ENCODE results near the gene ATP10B. TPM values are rescaled to one million over a fixed set of nuclear protein-coding genes. Genes with fewer than 3 reads are reported as not detected.
"Not testable (repeated sequence)": the region's sequence is repeated elsewhere in the genome, so short reads cannot be mapped to it uniquely, and the experiment has no call there.

ATP10B gene
- total RNA-seq, 1 experiment from 2014 or later: not detected

DNA sequence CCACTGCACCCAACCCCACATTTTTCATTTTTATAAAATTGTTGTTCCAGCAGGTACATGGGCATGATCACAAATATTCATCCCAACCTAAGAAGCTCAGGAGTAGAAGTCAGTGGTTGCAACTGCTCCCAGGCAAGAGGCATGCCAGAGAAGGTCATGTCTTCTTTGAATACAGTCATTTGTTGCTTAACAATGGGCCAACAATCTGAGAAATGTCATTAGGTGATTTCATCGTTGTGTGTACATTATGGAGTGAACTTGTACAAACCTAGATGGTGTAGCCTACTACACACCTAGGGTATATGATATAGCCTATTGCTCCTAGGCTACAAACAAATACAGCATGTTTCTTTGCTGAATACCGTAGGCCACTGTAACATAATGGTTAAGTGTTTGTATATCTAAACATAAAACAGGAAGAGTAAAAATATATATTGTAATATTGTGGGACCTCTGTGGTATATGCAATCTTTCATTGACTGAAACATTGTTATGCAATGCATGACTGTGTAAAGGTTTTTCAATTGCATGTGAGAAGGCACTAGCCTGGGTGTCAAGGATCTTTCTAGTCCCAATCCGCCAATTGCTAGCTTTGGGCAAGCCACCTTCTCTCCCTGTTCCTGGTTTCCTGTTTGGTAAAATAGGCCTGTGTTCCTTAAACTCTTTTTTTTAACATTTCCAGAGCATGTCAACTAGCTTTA is 27.6 kb downstream of the ATP10B start:
- ATAC-seq (no peak), DNase-seq (ENCODE audit: low read depth, low spot score) (no peak)
- Histone ChIP-seq H3K27me3 (ENCODE audit: control insufficient read depth, insufficient read depth, low read length) (no peaks in the 10 kb centered on the region), H3K36me3 (ENCODE audit: control insufficient read depth, insufficient read depth, low read length) (no peaks in the 10 kb centered on the region), H3K4me3 (ENCODE audit: low read depth in 2 of 2, low read length in 2 of 2) (no peak overlapping the region), H3K27ac (ENCODE audit: low read length) (no peak overlapping the region), H3K4me1 (ENCODE audit: control insufficient read depth, insufficient read depth, low read length) (no peaks in the 10 kb centered on the region), H3K9me3 (ENCODE audit: control insufficient read depth, insufficient read depth, low read depth, low read length) (no peaks in the 10 kb centered on the region)
- TF ChIP-seq, protein P1, sequence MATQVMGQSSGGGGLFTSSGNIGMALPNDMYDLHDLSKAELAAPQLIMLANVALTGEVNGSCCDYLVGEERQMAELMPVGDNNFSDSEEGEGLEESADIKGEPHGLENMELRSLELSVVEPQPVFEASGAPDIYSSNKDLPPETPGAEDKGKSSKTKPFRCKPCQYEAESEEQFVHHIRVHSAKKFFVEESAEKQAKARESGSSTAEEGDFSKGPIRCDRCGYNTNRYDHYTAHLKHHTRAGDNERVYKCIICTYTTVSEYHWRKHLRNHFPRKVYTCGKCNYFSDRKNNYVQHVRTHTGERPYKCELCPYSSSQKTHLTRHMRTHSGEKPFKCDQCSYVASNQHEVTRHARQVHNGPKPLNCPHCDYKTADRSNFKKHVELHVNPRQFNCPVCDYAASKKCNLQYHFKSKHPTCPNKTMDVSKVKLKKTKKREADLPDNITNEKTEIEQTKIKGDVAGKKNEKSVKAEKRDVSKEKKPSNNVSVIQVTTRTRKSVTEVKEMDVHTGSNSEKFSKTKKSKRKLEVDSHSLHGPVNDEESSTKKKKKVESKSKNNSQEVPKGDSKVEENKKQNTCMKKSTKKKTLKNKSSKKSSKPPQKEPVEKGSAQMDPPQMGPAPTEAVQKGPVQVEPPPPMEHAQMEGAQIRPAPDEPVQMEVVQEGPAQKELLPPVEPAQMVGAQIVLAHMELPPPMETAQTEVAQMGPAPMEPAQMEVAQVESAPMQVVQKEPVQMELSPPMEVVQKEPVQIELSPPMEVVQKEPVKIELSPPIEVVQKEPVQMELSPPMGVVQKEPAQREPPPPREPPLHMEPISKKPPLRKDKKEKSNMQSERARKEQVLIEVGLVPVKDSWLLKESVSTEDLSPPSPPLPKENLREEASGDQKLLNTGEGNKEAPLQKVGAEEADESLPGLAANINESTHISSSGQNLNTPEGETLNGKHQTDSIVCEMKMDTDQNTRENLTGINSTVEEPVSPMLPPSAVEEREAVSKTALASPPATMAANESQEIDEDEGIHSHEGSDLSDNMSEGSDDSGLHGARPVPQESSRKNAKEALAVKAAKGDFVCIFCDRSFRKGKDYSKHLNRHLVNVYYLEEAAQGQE (IDR thresholded peaks at IDR 0.05; ENCODE audit: insufficient read depth in 1 of 2, low read depth in 2 of 2, low read length in 1 of 2): no peak
- TF ChIP-seq POLR2AphosphoS5 (IDR thresholded peaks at IDR 0.05; ENCODE audit: low read depth, low read length) (no peak), SIN3A (IDR thresholded peaks at IDR 0.05; ENCODE audit: borderline replicate concordance, insufficient read depth, low read depth, low read length) (no peak), TCF7L2 (IDR thresholded peaks at IDR 0.05; ENCODE audit: low read depth, low read length) (no peak)
- TF ChIP-seq, protein P2, sequence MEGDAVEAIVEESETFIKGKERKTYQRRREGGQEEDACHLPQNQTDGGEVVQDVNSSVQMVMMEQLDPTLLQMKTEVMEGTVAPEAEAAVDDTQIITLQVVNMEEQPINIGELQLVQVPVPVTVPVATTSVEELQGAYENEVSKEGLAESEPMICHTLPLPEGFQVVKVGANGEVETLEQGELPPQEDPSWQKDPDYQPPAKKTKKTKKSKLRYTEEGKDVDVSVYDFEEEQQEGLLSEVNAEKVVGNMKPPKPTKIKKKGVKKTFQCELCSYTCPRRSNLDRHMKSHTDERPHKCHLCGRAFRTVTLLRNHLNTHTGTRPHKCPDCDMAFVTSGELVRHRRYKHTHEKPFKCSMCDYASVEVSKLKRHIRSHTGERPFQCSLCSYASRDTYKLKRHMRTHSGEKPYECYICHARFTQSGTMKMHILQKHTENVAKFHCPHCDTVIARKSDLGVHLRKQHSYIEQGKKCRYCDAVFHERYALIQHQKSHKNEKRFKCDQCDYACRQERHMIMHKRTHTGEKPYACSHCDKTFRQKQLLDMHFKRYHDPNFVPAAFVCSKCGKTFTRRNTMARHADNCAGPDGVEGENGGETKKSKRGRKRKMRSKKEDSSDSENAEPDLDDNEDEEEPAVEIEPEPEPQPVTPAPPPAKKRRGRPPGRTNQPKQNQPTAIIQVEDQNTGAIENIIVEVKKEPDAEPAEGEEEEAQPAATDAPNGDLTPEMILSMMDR (IDR thresholded peaks at IDR 0.05): no peak
- ChIA-PET POLR2A (no interaction called here), CTCF (no interaction called here)
- no TSS peak for BruUV-seq (replicated peaks)
- intact Hi-C loops (cut with micrococcal nuclease; ENCODE audit: unreplicated experiment) (no loop called here), in situ Hi-C loops (cut with HindIII; ENCODE audit: low pct_unique_long_range_greater_than_20kb, low sequenced_read_pairs) (no loop called here)

- DNase-seq (ENCODE audit: low read depth, low spot score); BruUV-seq (replicated peaks); POLR2A ChIA-PET: not testable (repeated sequence)
These were observed 39.0 kb downstream of the ATP10B start for GRCh38 chr5:160812996-160813395.

GRCh38 chr5:160805376-160805775 is 46.6 kb downstream of the ATP10B start:
- ATAC-seq: no peak
- intact Hi-C loops (cut with micrococcal nuclease; ENCODE audit: unreplicated experiment) (no loop called here), in situ Hi-C loops (cut with HindIII; ENCODE audit: low pct_unique_long_range_greater_than_20kb, low sequenced_read_pairs) (no loop called here)
- H3K36me3 ChIP-seq (ENCODE audit: control insufficient read depth, insufficient read depth, low read length): no peaks in the 10 kb centered on the region
- TF ChIP-seq SIN3A (IDR thresholded peaks at IDR 0.05; ENCODE audit: borderline replicate concordance, insufficient read depth, low read depth, low read length): no peak
- TF ChIP-seq POLR2AphosphoS5 (IDR thresholded peaks at IDR 0.05; ENCODE audit: low read depth, low read length): no peak
- TF ChIP-seq, protein P1 (IDR thresholded peaks at IDR 0.05; ENCODE audit: insufficient read depth in 1 of 2, low read depth in 2 of 2, low read length in 1 of 2): no peak
- TF ChIP-seq, protein P2 (IDR thresholded peaks at IDR 0.05): no peak
- no peak for TF ChIP-seq TCF7L2 (IDR thresholded peaks at IDR 0.05; ENCODE audit: low read depth, low read length)
- ChIA-PET CTCF (no interaction called here), POLR2A (no interaction called here)
- no peak overlapping the region for H3K4me3 ChIP-seq (ENCODE audit: low read depth in 2 of 2, low read length in 2 of 2)
- no TSS peak for BruUV-seq (replicated peaks)
- no peaks in the 10 kb centered on the region; the same call in 1 of the 2 replicates for H3K27me3 ChIP-seq (ENCODE audit: control insufficient read depth, insufficient read depth, low read length)
- H3K9me3 ChIP-seq (ENCODE audit: control insufficient read depth, insufficient read depth, low read depth, low read length): no peaks in the 10 kb centered on the region
- no peaks in the 10 kb centered on the region for H3K4me1 ChIP-seq (ENCODE audit: control insufficient read depth, insufficient read depth, low read length)
- H3K27ac ChIP-seq (ENCODE audit: low read length): no peak overlapping the region
- no peak for DNase-seq (ENCODE audit: low read depth, low spot score)

More at GRCh38 chr5:160812996-160813395, 39.0 kb downstream of the ATP10B start:
- in situ Hi-C loops (cut with HindIII; ENCODE audit: low pct_unique_long_range_greater_than_20kb, low sequenced_read_pairs); intact Hi-C loops (cut with micrococcal nuclease; ENCODE audit: unreplicated experiment); H3K36me3 ChIP-seq (ENCODE audit: control insufficient read depth, insufficient read depth, low read length); CTCF ChIA-PET; H3K4me1 ChIP-seq (ENCODE audit: control insufficient read depth, insufficient read depth, low read length); H3K9me3 ChIP-seq (ENCODE audit: control insufficient read depth, insufficient read depth, low read depth, low read length); H3K27me3 ChIP-seq (ENCODE audit: control insufficient read depth, insufficient read depth, low read length); ATAC-seq; H3K27ac ChIP-seq (ENCODE audit: low read length); H3K4me3 ChIP-seq (ENCODE audit: low read depth in 2 of 2, low read length in 2 of 2): not testable (repeated sequence)
